RKO (cell line): ENCODE results near the gene OBSL1.

Experiments
- DNase-seq: peaks from one replicate; pipeline ENCODE4 v3.0.0-alpha.2; 2016; ENCODE audit warnings: low spot score

The OBSL1 gene

DNA sequence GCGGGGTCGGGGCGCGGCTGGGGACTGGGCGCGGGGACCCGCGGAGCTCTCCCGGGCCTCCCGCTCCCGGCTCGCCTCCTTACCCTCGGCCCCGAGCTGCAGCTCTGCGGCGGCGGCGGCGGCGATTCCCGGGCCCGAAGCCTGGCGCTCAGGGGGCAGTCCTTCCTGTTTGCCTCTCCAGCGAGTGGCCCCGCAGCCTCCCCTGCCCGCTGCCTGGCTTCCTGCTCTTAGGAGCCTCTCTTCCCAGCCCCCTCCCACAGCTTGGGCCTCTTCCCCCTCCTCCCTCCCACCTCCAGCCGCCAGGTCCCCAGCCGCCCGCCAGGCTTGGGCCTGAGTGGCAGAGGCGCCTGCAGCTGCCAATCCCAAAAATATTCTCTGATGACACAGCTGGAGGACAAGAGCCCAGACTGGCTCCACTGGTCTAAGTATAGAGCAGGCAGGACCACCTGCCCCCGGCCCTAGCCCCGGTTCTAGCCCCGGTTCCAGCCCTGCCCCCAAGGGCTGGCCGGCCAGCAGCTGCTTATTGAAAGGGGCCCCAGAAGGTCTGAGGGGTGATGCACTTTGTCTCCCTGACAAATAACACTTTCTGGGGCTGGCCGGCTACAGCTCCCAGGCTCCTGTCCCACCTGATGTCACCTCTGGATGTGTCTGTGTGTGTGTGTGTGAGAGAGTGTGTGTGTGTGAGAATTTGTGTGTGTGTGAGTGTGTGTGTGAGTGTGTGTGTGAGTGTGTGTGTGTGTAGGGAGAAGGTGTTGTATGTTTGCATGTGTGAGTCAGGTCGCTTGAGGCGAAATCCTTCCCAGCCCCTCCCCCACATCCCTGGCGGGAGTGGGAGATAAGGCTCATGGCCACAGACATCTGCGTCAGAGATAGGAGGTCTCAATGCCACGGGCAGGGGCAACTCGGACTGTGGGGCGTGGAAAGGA lies at the start of gene OBSL1:
OBSL1 (minus strand) TSS at position 229 of the 926 bp plus-strand sequence. CDS start 307 bp downstream, outside the sequence.
- DNase-seq, result peak; percentile 44

DNA sequence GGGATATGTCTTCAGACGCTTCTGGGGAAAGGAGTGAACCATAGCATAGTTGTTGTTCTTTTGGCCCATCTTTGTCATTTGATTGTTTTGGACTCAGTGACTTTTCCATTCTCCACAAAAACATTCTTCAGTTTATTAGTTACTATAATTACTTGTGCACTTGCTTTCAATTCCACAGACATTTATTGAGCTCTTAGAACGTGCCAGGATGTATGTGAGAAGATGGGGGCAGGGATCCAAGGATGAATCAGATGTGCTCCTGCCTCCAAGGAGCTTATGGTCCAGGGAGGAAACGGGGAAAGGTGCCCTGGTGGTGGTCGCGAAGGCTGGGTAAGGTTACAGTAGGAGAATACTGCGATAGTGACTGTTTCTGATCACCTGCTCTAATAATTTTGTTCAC lies 49.2 kb upstream of the OBSL1 start:
- no peak for DNase-seq

DNA sequence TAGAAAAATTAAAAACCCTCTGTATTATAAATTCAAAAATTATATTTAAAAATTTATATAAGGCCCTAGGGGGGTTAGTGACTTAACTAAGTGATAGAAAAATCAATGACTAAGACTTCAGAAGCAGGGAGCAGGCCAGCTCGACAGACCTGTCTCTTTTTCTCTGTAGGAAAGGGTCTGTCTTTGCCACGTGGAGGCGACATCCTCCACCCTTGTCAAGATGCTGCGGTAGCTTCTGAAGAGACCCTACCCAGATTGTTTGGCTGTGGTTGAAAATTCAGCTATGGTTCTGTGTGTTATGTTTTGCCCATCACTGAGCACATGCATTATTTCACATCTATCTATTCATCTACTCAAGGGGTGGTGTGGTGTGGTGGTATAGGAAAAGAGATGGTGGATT lies 47.9 kb upstream of the OBSL1 start:
- DNase-seq, result no peak

DNA sequence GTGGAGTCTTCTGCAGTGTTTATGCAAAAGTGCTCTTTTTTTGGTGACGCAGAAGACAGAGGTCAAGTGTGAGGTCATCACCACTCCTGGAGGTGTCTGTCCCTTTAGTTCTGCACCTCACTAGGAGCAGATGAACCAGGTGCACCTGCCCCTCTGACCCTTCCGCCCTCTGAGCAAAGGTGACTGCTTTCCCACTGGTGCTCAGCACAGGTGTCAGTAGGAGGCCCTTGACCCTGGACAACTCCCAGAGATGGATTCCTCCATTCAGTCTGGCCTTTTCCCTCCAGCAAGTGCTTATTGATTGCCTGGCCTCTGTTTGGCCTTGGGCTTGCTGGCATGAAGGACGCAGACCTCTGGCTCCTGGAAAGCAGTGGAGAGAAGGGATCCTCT lies 47.4 kb upstream of the OBSL1 start:
- no peak for DNase-seq

DNA sequence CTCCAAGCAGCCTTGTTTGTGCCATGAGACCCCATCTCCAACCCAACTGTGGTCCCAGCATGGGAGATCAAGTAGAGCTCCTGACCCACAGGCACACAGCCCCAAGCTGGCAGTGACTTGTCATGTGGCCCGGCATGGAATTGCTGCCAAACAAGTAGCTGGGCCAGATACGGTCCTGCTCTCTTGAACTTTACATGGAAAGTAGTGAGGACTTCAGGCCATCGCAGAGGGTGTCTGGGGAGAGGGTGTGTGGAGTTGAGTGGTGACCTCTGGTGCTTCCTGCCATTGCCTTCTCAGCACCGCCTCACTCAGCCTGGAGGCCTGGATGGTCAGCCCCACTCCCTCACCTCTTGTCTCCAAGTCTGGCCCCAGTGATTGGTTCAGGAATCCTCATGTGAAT lies 45.2 kb upstream of the OBSL1 start:
- DNase-seq, result no peak

DNA sequence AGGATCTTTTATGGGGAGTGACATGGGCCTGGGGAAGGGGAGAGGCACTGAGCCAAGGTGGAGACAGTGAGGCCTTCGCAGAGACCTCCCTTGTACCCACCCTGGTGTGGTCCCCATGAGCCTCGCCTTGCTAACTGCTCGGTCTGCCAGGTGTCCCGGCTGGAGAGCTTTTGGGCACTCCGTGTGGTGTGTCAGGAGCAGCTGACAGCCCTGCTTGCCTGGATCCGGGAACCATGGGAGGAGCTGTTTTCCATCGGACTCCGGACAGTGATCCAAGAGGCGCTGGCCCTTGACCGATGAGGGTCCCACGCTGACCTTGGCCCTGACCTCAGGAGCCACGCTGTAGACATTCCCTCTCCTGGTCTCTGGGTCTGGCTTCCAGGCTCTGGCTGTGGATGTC lies 44.6 kb upstream of the OBSL1 start:
- DNase-seq, result no peak

DNA sequence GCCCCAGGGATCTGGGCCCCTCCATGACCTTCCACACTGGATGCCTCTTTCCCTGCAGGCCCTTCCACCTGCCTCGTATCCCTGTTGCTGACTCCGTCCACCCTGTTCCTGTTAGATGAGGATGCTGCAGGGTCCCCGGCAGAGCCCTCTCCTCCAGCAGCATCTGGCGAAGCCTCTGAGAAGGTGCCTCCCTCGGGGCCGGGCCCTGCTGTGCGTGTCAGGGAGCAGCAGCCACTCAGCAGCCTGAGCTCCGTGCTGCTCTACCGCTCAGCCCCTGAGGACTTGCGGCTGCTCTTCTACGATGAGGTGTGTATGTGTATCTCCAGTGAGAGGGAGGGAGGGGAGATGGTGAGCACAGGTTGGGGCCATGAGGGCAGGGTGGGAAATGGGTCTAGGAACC lies 43.7 kb upstream of the OBSL1 start:
- no peak for DNase-seq

DNA sequence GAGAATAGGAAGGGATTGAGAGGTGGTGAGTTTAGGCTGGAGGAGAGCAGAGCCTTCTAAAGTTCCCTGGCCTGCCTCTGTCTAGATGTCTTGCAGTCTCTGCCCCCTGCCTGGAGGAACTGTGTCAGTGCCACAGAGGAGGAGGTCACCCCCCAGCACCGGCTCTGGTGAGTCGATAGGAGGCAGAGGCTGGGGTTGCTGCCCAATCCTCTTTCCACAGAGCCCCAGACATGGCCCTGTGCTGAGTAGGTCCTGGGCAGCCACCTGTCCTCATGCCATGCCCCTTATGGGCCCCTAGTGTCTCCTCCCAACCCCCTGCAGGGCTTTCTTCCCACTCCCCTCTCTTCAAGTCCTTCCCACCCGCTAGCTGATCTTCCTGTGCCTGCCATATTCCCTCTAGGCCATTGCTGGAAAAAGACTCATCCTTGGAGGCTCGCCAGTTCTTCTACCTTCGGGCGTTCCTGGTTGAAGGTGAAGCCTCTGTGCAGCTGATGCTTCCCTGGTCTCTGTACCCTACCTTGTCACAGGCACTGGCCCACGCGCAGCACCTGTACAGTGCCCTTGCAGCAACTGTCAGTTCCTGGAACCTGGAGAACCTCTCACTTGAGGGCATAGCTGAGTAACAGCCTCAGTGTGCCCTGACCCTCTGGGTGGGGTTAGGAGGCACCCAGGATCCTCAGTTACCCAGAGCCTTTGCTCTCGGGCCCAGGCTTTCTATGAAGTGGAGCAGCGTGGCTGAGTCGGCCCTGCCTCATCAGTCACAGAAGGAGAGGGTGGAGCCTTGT lies 42.9 kb upstream of the OBSL1 start:
- DNase-seq, result no peak

DNA sequence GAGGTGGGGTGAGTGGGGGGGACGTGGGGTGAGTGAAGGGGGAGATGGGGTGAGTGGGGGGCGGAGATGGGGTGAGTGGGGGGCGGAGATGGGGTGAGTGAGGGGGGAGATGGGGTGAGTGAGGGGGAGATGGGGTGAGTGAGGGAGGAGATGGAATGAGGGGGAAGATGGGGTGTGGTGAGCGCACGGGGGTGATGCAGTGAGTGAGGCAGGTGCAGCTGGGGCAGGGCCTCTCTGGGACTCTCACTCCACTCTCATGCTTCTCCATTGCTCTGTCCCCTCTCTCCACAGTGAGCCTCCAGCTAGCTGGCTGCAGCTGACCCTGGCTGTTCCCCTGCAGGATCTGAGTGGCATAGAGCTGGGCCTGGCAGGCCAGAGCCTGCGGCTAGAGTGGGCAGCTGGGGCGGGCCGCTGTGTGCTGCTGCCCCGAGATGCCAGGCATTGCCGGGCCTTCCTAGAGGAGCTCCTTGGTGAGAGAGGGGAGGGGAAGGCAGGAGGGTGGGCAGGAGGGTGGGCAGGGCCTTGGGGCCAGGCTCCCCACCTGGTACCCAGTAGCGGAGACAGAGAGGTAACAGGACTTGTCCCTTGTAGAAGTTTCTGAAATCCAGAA lies 42.2 kb upstream of the OBSL1 start:
- no peak for DNase-seq

DNA sequence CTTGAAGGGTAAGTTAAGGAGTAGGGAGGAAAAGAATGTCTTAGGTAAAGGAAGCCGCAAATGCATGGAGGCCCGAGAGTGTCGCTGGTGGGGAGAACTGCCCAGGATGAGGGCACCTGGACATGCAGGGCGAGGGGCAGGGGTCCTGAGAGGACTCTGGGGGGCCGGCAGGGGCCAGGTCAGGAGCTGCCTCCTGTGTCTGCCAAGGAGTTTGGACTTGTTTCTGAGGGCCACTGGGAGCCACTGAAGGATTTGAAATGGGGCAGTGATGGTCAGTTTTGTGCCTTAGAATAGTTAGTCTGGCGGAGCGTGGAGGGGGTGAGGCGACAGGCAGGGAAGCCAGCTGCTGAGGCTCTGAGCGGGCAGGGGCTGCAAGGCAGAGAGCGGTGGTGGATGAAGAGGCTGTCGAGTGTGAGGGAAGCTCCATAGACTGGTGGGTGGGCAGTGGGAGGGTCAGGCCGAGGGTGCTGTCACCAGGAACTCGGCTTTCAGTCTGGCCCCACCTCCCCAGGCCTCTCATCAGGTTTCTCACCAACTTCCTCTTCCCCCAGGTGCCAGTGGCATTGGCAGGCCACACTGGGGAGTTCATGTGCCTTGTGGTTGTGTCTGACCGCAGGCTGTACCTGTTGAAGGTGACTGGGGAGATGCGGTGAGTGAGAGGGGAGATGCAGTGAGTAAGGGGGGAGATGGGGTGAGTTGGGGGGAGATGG lies 41.4 kb upstream of the OBSL1 start:
- no peak for DNase-seq

DNA sequence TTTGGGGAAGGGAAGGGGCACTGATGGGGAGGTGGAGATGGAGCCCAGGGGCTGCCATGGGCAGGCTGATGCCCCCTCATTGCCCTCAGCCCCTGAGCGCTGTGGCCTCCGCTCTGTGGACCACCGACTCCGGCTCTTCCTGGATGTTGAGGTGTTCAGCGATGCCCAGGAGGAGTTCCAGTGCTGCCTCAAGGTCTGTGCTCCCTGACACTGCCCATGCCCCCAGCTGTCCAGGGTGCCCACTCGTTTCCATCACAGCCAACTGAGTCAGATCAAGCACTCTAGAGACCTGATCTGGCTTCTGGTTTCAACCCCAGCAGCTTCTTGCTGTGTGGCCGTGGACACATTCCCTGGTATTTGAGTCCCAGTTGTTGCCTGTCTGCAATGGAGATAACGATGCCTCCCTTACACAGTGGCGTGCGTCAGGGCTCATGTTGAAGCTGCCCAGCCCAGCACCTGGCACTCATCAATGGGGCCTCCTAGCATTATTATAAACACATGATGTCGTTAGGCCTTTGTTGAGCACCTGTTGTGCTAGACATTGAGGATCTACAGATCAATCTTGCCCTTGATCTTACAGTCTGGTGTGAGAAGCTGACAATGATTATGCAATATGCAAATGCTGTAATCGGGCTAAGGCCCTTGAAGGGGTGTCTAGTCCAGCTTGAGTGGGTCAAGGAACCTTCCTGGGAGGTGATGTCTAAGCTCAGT lies 40.7 kb upstream of the OBSL1 start:
- no peak for DNase-seq

DNA sequence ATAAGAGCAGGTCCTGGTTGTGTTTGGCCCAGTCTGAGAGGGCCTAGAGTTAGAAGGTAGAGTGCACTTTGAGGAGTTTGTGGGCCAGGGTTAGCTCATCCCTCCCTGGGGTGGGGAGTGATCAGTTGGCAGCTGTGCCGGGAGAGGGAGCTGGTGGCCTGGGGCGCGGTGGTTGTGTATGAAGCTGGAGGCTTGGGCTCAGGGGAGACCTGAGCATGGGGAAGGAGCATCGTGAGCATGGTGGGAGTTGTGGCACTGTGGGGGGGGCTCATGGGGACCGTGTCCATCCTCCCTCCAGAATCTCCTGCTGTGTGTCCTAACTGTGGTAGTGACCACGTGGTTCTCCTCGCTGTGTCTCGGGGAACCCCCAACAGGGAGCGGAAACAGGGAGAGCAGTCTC lies 40.0 kb upstream of the OBSL1 start:
- DNase-seq, result no peak

DNA sequence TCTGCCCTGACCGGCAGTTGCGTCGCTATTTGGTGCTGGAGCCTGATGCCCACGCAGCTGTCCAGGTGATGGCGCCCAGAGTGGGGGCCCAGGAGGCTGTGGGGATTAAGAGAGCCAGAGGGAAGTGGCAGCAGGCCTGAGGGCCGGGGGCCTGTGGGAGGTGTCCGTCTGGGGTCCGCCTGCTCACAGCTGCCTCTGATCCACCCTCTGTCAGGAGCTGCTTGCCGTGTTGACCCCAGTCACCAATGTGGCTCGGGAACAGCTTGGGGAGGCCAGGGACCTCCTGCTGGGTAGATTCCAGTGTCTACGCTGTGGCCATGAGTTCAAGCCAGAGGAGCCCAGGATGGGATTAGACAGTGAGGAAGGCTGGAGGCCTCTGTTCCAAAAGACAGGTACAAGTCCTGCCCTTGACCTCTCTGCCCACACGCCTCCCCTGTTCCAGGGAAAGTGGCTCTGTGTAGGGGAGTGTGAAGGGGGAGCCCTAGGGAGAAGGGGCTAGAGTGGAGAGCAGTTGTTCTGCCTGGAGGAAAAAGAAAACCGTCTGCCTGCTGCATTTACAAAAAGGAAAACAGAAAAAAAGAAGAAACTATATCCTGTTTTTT lies 37.9 kb upstream of the OBSL1 start:
- no peak for DNase-seq

DNA sequence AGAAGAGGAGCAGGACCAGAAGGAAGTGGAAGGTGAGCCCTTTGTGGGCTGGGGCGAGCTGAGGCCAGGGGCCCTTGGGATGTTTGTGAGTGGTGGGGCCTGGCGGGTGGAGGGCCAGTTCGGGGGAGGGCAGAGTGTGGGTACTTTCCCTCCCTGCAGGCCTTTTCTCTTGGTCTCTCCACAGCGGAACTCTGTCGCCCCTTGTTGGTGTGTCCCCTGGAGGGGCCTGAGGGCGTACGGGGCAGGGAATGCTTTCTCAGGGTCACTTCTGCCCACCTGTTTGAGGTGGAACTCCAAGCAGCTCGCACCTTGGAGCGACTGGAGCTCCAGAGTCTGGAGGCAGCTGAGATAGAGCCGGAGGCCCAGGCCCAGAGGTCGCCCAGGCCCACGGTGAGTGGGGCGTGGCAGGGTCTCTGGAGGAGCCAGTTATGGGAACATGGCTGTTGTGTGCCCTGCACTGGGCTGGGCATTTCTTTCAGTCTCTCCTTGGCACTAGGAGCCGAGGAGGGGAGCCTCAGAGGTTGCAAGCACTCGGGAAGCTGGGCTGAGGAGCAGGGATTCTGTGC lies 37.1 kb upstream of the OBSL1 start:
- DNase-seq, result no peak

DNA sequence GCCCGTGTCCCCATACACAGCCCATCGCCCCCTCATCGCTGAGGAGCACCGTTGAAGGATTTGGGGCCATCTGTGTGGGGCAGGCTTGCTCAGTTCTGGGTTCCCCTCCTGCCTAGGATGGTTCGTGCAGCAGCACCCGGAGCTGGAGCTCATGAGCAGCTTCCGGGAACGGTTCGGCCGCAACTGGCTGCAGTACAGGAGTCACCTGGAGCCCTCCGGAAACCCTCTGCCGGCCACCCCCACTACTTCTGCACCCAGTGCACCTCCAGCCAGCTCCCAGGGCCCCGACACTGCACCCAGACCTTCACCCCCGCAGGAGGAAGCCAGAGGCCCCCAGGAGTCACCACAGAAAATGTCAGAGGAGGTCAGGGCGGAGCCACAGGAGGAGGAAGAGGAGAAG lies 36.6 kb upstream of the OBSL1 start:
- no peak for DNase-seq

DNA sequence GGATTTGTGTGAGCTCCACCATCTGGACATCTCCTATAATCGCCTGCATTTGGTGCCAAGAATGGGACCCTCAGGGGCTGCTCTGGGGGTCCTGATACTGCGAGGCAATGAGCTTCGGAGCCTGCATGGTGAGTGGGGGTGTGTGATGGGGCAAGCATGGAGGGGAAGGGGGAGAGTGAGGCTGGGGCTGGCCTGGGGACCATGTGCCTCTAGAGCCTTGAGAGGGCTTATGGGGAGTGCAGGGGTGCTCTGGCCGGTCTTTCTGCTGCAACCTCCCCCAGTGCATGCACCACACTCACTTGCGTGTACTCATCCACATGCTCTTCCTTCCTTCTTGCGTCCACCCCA lies 34.2 kb upstream of the OBSL1 start:
- DNase-seq, result no peak

DNA sequence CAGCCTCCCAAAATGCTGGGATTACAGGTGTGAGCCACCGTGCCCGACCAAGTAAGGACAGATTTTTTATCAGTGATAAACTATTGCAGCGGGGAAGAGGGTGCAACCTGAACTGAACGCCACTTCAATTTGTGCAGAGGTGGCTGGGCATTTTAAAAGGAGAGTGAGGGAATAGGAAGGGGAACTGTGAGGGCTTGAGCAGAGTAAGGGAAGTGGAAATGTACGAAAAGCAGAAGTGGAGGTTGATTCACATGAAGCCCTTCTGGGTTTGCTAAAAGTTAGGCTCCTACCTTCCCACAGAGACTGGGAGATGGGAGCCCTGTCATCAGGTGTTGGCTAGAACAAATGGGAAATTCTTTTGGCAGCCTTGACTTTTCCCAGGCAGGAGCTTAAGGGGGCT lies 32.4 kb upstream of the OBSL1 start:
- DNase-seq, result no peak

DNA sequence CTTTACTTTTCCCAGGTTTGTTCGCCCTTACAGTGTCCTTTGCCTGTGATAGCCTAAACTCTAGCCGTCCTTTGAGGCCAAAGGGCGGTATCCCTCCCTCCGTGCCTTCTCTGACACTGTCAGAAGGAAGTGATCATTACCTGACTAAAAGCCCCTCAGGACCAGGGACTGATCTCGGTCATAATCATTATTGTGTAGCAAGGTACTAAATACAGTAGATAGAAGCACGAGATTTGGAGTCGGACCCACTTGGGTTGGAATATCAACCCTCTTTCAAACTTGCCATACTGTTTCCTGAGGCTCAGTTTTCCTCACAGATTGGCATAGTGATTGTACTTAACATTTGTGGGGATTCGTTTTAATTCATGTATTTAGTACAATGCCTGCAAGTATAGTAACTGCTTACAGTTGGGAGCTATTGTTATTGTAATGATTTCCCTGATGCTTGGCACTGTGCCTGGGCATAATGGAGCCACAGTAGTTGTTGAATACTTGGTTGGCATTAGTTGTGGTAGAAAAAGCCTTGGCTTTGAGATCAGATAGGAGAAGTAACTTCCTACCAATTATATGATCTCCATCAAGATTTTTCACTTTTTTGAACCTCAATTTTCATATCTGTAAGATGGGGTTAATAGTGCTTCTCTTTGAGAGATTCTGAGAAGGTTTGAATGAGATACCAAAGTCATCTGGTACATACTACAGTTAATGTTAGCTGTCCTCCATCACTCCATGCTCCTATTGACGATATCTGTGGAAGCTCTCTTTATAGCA lies 27.2 kb upstream of the OBSL1 start:
- DNase-seq, result no peak

DNA sequence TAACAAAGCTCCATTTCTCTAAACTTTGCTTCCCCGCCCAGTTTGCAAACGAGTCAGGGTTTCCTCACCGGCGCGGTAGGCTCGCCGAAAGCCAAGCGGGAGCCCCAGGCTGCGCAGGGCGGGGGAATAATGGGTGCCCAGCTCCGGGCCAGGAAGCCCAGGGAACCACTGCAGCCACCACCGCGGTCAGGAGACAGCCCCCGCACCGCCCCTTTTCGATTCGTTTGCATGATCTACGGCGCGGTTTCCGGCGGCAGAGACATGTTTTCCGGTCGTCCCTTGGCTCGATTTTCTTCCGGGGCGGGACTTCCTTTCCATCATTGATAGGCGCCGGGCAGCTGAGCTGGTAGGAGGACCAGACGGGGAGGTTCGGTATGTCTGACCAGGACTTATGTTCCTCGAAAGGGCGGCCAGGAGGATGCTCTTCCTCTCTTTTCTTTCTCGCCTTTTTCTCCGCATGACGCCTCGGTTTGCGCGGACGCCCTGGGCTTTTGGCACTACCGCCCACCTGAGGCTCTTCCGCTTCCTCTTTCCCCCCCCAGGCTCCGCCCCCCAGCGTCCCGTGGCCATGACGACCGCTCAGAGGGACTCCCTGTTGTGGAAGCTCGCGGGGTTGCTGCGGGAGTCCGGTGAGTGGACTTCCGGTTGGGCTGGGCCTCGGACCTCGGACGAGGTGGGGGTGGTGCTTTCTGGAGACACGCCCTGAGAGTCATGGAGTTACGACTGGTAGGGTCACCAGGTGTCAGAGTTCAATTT lies 26.4 kb upstream of the OBSL1 start, which contains the start of gene STK11IP:
STK11IP (plus strand) TSS at position 306 of the 756 bp plus-strand sequence; CDS start at position 569, 263 bp downstream.
- peak; percentile 90 for DNase-seq
